ENCODE results near the gene TAS2R60.
"Not testable (repeated sequence)": the region's sequence is repeated elsewhere in the genome, so short reads cannot be mapped to it uniquely, and the experiment has no call there.

DNA sequence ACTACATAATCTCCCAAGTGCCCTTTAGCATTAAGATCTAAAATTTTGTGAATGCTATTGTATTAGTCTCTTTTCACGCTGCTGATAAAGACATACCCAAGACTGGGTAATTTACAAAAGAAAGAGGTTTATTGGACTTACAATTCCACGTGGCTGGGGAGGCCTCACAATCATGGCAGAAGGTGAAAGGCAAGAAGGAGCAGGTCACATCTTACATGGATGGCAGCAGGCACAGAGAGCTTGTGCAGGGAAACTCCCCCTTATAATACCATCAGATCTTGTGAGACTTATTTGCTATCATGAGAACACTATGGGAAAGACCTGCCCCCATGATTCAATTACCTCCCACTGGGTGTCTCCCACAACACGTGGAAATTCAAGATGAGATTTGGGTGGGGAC is 22.6 kb upstream of the TAS2R60 start:
- TF ChIP-seq, protein P1, sequence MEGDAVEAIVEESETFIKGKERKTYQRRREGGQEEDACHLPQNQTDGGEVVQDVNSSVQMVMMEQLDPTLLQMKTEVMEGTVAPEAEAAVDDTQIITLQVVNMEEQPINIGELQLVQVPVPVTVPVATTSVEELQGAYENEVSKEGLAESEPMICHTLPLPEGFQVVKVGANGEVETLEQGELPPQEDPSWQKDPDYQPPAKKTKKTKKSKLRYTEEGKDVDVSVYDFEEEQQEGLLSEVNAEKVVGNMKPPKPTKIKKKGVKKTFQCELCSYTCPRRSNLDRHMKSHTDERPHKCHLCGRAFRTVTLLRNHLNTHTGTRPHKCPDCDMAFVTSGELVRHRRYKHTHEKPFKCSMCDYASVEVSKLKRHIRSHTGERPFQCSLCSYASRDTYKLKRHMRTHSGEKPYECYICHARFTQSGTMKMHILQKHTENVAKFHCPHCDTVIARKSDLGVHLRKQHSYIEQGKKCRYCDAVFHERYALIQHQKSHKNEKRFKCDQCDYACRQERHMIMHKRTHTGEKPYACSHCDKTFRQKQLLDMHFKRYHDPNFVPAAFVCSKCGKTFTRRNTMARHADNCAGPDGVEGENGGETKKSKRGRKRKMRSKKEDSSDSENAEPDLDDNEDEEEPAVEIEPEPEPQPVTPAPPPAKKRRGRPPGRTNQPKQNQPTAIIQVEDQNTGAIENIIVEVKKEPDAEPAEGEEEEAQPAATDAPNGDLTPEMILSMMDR (IDR thresholded peaks at IDR 0.05), result not testable (repeated sequence)
- TF ChIP-seq POLR2A, POLR2AphosphoS5 (IDR thresholded peaks at IDR 0.05): not testable (repeated sequence)

Data from gastroesophageal sphincter (tissue), 3 donors.